Muscle of leg (tissue), 11 donors: Measurements from ENCODE around the gene FGGY. TPM values are rescaled to one million over a fixed set of nuclear protein-coding genes. Genes with fewer than 3 reads are reported as not detected.

ENCODE experiments used
- DNase-seq: peaks from one replicate; pipeline ENCODE4 v3.0.0; 2013
- H3K27ac ChIP-seq: one replicate; pipeline ENCODE4 v1.5.1; 2013; ENCODE audit warnings: mild to moderate bottlenecking, low read length, control low read depth
- H3K27me3 ChIP-seq: one replicate; pipeline ENCODE4 v1.6.1; 2013; ENCODE audit warnings: low read length; ENCODE audit not compliant: control insufficient read depth, insufficient read depth
- H3K36me3 ChIP-seq: one replicate; pipeline ENCODE4 v1.6.1; 2013; ENCODE audit warnings: low read length; ENCODE audit not compliant: control insufficient read depth, insufficient read depth
- H3K4me1 ChIP-seq: one replicate; pipeline ENCODE4 v1.6.1; 2013; ENCODE audit warnings: low read length; ENCODE audit not compliant: control insufficient read depth, insufficient read depth
- H3K4me3 ChIP-seq: one replicate; pipeline ENCODE4 v1.5.1; 2013; ENCODE audit warnings: low read length, control low read depth
- H3K9me3 ChIP-seq: replicated peaks from 2 replicates; pipeline ENCODE4 v1.6.1; 2013; ENCODE audit warnings: low read depth, low read length; ENCODE audit not compliant: control insufficient read depth
- WGBS: methylation state at CpG from one replicate; pipeline ENCODE4 v1.1.5; 2013; ENCODE audit warnings: missing lambda C conversion rate; ENCODE audit not compliant: insufficient coverage; 5-methylcytosine and 5-hydroxymethylcytosine counted together
- polyA plus RNA-seq, 8 donors: library from polyadenylated mRNA; unstranded; fragments of 120-200 nt; gene quantifications; one replicate each; pipeline versions ENCODE4 v1.2.1 to v1.2.3, GENCODE V29; 2013; ENCODE audit warnings: inconsistent platforms in 1 of 8, low replicate concordance in 1 of 8; ENCODE audit not compliant: insufficient read length in 8 of 8, insufficient read depth in 1 of 8
- total RNA-seq: library from RNA; stranded (reverse); fragments of 120-200 nt; gene quantifications from one replicate; pipeline ENCODE4 v1.2.4, GENCODE V29; 2013

Gene FGGY
- total and polyA plus RNA-seq, 9 donors, result 8.0 to 23.7 (median 12.7) TPM

GRCh38 chr1:59769736-59770095 lies 472.8 kb downstream of the FGGY start:
- DNase-seq, result no peak
- no peak overlapping the region for H3K4me3 ChIP-seq
- H3K9me3 ChIP-seq, result no peaks in the 10 kb centered on the region
- no CpG with 5 or more reads among the region's 4 CpGs for WGBS
- H3K27me3 ChIP-seq, result no peaks in the 10 kb centered on the region
- no peaks in the 10 kb centered on the region for H3K36me3 ChIP-seq
- no peak overlapping the region for H3K27ac ChIP-seq
- peaks cover 8% of the 10 kb centered on the region for H3K4me1 ChIP-seq

- peaks cover 3% of the 10 kb centered on the region for H3K4me1 ChIP-seq
- no peaks in the 10 kb centered on the region for H3K36me3 ChIP-seq
- H3K27ac ChIP-seq, result no peak overlapping the region
- WGBS, result no CpG with 5 or more reads among the region's 3 CpGs
- H3K27me3 ChIP-seq, result no peaks in the 10 kb centered on the region
- no peaks in the 10 kb centered on the region for H3K9me3 ChIP-seq
- no peak for DNase-seq
- no peak overlapping the region for H3K4me3 ChIP-seq
These were observed 474.5 kb downstream of the FGGY start for GRCh38 chr1:59771361-59771760.

- DNase-seq, result no peak
- WGBS, result no CpG with 5 or more reads among the region's 4 CpGs
- Histone ChIP-seq H3K9me3 (no peaks in the 10 kb centered on the region), H3K27ac (no peak overlapping the region), H3K4me1 (peaks cover 2% of the 10 kb centered on the region), H3K4me3 (no peak overlapping the region), H3K36me3 (no peaks in the 10 kb centered on the region), H3K27me3 (no peaks in the 10 kb centered on the region)
These were observed 478.6 kb downstream of the FGGY start for GRCh38 chr1:59775480-59775879.

GRCh38 chr1:59776960-59777852 lies 480.3 kb downstream of the FGGY start:
- no peaks in the 10 kb centered on the region for H3K9me3 ChIP-seq
- no peaks in the 10 kb centered on the region for H3K36me3 ChIP-seq
- H3K4me3 ChIP-seq, result no peak overlapping the region
- no peaks in the 10 kb centered on the region for H3K27me3 ChIP-seq
- peaks cover 2% of the 10 kb centered on the region for H3K4me1 ChIP-seq
- no peak overlapping the region for H3K27ac ChIP-seq
- DNase-seq, result no peak
- 33% methylated on average over 4 of the region's 7 CpGs for WGBS

- H3K4me3 ChIP-seq, result no peak overlapping the region
- no peaks in the 10 kb centered on the region for H3K36me3 ChIP-seq
- no peaks in the 10 kb centered on the region for H3K9me3 ChIP-seq
- no peak for DNase-seq
- 60% methylated on average over 1 of the region's 2 CpGs for WGBS
- H3K4me1 ChIP-seq, result peaks cover 2% of the 10 kb centered on the region
- no peaks in the 10 kb centered on the region for H3K27me3 ChIP-seq
- no peak overlapping the region for H3K27ac ChIP-seq
These were observed 483.1 kb downstream of the FGGY start for GRCh38 chr1:59779949-59780348.

- DNase-seq, result no peak
- no peaks in the 10 kb centered on the region for H3K4me1 ChIP-seq
- H3K27me3 ChIP-seq, result no peaks in the 10 kb centered on the region
These were observed 491.9 kb downstream of the FGGY start for GRCh38 chr1:59788825-59789224.

GRCh38 chr1:59798600-59798999 lies 501.7 kb downstream of the FGGY start:
- DNase-seq, result no peak

More at GRCh38 chr1:59788825-59789224, 491.9 kb downstream of the FGGY start:
- H3K4me3 ChIP-seq, result no peak overlapping the region
- peaks cover 3% of the 10 kb centered on the region for H3K9me3 ChIP-seq
- no peak overlapping the region for H3K27ac ChIP-seq
- no peaks in the 10 kb centered on the region for H3K36me3 ChIP-seq

GRCh38 chr1:59803458-59804038 lies 506.7 kb downstream of the FGGY start:
- Histone ChIP-seq H3K27ac (no peak overlapping the region), H3K4me1 (no peaks in the 10 kb centered on the region), H3K27me3 (no peaks in the 10 kb centered on the region), H3K36me3 (no peaks in the 10 kb centered on the region), H3K9me3 (no peaks in the 10 kb centered on the region), H3K4me3 (no peak overlapping the region)
- 75% methylated on average over 1 of the region's 1 CpG for WGBS
- no peak for DNase-seq

More at GRCh38 chr1:59798600-59798999, 501.7 kb downstream of the FGGY start:
- no peaks in the 10 kb centered on the region for H3K27me3 ChIP-seq
- no peaks in the 10 kb centered on the region for H3K36me3 ChIP-seq
- H3K4me3 ChIP-seq, result no peak overlapping the region
- H3K27ac ChIP-seq, result no peak overlapping the region
- H3K9me3 ChIP-seq, result no peaks in the 10 kb centered on the region
- H3K4me1 ChIP-seq, result no peaks in the 10 kb centered on the region

- Histone ChIP-seq H3K4me1 (no peaks in the 10 kb centered on the region), H3K27ac (no peak overlapping the region), H3K4me3 (no peak overlapping the region), H3K9me3 (no peaks in the 10 kb centered on the region), H3K36me3 (no peaks in the 10 kb centered on the region), H3K27me3 (no peaks in the 10 kb centered on the region)
- no peak for DNase-seq
These were observed 507.4 kb downstream of the FGGY start for GRCh38 chr1:59804301-59804700.

- Histone ChIP-seq H3K4me1 (no peaks in the 10 kb centered on the region), H3K27ac (no peak overlapping the region), H3K4me3 (no peak overlapping the region), H3K36me3 (no peaks in the 10 kb centered on the region), H3K27me3 (no peaks in the 10 kb centered on the region), H3K9me3 (no peaks in the 10 kb centered on the region)
- no peak for DNase-seq
These were observed 508.7 kb downstream of the FGGY start for GRCh38 chr1:59805554-59805953.
